ENCODE data around the gene C19orf73.

DNA sequence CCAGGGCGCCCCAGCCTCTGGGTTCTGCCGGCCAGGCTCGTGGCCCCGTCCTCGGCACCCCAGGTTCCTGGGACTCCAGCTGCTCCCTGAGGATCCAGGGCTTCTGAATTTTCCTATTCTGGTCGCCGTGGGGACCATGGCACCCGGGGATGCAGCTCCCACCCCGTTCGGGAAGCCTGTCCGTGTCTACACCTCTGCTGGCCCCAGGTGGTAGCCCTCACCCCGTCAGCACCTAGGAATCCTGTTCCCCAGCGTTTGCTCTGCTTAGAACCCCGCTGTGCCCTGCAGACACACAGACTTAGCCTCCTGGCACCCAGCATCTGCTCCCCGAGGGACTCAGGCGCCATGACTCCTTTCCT is 1.4 kb upstream of the C19orf73 start:
- TF ChIP-seq, protein P1, sequence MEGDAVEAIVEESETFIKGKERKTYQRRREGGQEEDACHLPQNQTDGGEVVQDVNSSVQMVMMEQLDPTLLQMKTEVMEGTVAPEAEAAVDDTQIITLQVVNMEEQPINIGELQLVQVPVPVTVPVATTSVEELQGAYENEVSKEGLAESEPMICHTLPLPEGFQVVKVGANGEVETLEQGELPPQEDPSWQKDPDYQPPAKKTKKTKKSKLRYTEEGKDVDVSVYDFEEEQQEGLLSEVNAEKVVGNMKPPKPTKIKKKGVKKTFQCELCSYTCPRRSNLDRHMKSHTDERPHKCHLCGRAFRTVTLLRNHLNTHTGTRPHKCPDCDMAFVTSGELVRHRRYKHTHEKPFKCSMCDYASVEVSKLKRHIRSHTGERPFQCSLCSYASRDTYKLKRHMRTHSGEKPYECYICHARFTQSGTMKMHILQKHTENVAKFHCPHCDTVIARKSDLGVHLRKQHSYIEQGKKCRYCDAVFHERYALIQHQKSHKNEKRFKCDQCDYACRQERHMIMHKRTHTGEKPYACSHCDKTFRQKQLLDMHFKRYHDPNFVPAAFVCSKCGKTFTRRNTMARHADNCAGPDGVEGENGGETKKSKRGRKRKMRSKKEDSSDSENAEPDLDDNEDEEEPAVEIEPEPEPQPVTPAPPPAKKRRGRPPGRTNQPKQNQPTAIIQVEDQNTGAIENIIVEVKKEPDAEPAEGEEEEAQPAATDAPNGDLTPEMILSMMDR (IDR thresholded peaks at IDR 0.05; ENCODE audit: low read depth, low read length, missing input control), result no peak
- no peak for TF ChIP-seq TAF1 (conservative IDR thresholded peaks at IDR 0.05)
- no peak for TF ChIP-seq FOXA1 (IDR thresholded peaks at IDR 0.05)
- TF ChIP-seq, protein P2, sequence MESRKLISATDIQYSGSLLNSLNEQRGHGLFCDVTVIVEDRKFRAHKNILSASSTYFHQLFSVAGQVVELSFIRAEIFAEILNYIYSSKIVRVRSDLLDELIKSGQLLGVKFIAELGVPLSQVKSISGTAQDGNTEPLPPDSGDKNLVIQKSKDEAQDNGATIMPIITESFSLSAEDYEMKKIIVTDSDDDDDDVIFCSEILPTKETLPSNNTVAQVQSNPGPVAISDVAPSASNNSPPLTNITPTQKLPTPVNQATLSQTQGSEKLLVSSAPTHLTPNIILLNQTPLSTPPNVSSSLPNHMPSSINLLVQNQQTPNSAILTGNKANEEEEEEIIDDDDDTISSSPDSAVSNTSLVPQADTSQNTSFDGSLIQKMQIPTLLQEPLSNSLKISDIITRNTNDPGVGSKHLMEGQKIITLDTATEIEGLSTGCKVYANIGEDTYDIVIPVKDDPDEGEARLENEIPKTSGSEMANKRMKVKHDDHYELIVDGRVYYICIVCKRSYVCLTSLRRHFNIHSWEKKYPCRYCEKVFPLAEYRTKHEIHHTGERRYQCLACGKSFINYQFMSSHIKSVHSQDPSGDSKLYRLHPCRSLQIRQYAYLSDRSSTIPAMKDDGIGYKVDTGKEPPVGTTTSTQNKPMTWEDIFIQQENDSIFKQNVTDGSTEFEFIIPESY (IDR thresholded peaks at IDR 0.05), result no peak
- no peak for TF ChIP-seq GABPA (IDR thresholded peaks at IDR 0.05 in 1 of 2, conservative IDR thresholded peaks at IDR 0.05 in 1 of 2)
- TF ChIP-seq EGR1 (IDR thresholded peaks at IDR 0.05; ENCODE audit: low read depth in 2 of 2), result no peak
- TF ChIP-seq, protein P3, sequence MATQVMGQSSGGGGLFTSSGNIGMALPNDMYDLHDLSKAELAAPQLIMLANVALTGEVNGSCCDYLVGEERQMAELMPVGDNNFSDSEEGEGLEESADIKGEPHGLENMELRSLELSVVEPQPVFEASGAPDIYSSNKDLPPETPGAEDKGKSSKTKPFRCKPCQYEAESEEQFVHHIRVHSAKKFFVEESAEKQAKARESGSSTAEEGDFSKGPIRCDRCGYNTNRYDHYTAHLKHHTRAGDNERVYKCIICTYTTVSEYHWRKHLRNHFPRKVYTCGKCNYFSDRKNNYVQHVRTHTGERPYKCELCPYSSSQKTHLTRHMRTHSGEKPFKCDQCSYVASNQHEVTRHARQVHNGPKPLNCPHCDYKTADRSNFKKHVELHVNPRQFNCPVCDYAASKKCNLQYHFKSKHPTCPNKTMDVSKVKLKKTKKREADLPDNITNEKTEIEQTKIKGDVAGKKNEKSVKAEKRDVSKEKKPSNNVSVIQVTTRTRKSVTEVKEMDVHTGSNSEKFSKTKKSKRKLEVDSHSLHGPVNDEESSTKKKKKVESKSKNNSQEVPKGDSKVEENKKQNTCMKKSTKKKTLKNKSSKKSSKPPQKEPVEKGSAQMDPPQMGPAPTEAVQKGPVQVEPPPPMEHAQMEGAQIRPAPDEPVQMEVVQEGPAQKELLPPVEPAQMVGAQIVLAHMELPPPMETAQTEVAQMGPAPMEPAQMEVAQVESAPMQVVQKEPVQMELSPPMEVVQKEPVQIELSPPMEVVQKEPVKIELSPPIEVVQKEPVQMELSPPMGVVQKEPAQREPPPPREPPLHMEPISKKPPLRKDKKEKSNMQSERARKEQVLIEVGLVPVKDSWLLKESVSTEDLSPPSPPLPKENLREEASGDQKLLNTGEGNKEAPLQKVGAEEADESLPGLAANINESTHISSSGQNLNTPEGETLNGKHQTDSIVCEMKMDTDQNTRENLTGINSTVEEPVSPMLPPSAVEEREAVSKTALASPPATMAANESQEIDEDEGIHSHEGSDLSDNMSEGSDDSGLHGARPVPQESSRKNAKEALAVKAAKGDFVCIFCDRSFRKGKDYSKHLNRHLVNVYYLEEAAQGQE (IDR thresholded peaks at IDR 0.05), result no peak
- no peak for TF ChIP-seq YY1 (IDR thresholded peaks at IDR 0.05)
- no peak for TF ChIP-seq JUND (IDR thresholded peaks at IDR 0.05)
- TF ChIP-seq, protein P4, sequence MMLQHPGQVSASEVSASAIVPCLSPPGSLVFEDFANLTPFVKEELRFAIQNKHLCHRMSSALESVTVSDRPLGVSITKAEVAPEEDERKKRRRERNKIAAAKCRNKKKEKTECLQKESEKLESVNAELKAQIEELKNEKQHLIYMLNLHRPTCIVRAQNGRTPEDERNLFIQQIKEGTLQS (IDR thresholded peaks at IDR 0.05), result no peak
- TF ChIP-seq, protein P5, sequence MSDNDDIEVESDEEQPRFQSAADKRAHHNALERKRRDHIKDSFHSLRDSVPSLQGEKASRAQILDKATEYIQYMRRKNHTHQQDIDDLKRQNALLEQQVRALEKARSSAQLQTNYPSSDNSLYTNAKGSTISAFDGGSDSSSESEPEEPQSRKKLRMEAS (IDR thresholded peaks at IDR 0.05), result no peak
- no peak for TF ChIP-seq SP1 (IDR thresholded peaks at IDR 0.05)
